Measurements from ENCODE around the gene BNIP3. TPM values are rescaled to one million over a fixed set of nuclear protein-coding genes. Genes with fewer than 3 reads are reported as not detected.
"Not testable (repeated sequence)": the region's sequence is repeated elsewhere in the genome, so short reads cannot be mapped to it uniquely, and the experiment has no call there.

The BNIP3 gene
- total RNA-seq, 2 experiments from 2014 or later, result 59.0 to 62.2 TPM

DNA sequence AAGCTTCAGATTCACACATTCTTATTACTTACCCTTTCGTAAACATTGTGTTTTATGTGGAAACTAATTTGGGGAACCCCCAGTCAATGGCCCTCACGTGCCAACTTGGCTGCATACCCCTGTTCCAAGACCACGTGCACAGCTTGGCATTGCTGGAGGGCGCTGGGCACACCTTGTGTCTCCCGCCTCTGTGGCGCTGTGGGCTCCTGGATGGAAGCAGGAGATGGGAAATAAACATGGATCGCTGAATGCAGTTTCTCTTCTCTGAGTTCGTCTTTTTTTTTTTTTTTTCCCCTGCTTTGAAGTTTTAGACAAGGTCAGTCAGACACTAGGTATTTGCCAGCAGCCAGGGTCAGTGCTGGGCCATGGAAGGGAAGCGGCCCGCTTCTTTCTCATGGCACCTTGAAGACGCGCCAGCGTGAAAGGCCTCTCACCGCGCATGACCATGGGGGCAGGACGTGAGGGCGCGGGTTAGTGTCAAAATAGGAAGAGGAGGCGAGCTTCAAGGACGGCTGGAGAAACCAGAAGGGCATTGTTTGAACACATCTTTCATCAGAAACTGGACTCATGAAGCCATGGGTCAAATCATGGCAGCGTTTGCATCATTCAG lies 27.3 kb downstream of the BNIP3 start:
- Mint-ChIP-seq H3K4me3 (no peak overlapping the region), H3K27me3 (no peaks in the 10 kb centered on the region), H3K36me3 (ENCODE audit: low read depth) (peaks cover 40% of the 10 kb centered on the region), H3K4me1 (no peaks in the 10 kb centered on the region), H3K27ac (no peak overlapping the region), H3K9me3 (no peaks in the 10 kb centered on the region)
- ChIA-PET POLR2A (no interaction called here), CTCF (no interaction called here)
- DNase-seq, result no peak

GRCh38 chr10:131949908-131950307 lies 31.8 kb downstream of the BNIP3 start:
- H3K9me3 Mint-ChIP-seq, H3K4me1 Mint-ChIP-seq, CTCF ChIA-PET, H3K27ac Mint-ChIP-seq, H3K4me3 Mint-ChIP-seq, H3K27me3 Mint-ChIP-seq, POLR2A ChIA-PET, DNase-seq: not testable (repeated sequence)
- H3K36me3 Mint-ChIP-seq (ENCODE audit: low read depth), result peaks cover 44% of the 10 kb centered on the region

- Mint-ChIP-seq H3K4me3 (no peak overlapping the region), H3K27ac (no peak overlapping the region), H3K27me3 (no peaks in the 10 kb centered on the region), H3K4me1 (no peaks in the 10 kb centered on the region), H3K36me3 (ENCODE audit: low read depth) (peaks cover 48% of the 10 kb centered on the region), H3K9me3 (no peaks in the 10 kb centered on the region)
- ChIA-PET CTCF (interaction anchor here (0.6 kb wide), 1 partner anchor 11 kb away, joined by 3 read pairs; no protein-coding TSS in a partner anchor), POLR2A (no interaction called here)
- DNase-seq, result no peak
These were observed 32.5 kb downstream of the BNIP3 start for GRCh38 chr10:131949041-131949862.

DNA sequence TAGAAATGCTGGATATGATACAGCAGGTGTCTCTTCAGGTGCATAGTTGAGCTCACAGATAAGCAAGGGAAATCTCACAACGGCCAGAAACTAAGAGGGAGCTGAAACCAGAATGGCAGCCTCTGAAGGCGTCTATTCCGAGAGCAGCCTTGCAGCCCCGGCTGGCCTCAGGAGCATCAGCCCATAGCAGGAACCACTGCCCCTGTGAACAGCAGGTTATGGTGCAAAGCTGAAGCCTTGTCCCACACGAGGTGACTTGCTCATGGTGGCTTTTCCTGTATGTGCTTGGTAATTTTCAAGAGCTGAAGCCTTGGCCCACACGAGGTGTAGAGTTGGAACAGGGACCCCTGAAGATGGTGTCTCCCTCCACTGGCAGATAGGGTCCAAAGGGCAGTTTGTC lies 33.2 kb downstream of the BNIP3 start:
- H3K9me3 Mint-ChIP-seq, result no peaks in the 10 kb centered on the region

DNA sequence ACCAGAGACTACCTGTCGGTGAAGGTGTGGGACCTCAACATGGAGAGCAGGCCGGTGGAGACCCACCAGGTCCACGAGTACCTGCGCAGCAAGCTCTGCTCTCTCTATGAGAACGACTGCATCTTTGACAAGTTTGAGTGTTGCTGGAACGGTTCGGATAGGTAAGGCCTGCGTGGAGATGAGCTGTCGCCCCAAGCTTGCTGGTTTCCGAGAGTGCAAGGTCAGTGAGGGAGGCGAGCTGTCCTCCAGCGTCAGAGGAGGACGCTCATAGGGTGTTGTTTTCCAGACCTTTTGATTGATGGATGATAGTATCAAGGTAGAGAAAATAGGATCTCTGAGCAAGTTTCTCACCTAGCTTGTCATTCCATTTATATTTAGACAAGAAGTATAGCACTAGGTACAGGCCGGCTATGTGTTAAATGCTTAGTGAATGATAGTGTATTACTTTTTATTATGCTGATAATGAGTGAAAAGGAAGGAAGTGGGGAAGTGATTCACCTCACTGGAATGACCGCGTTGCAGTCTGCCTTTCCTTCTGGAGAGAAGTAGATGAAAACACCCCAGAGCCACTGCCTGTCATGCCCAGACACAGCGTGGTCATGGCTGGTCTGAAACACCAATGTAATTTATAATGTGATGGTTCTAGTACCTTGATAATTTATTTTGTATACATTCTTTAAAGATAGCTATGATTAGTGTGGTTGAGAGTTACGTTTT lies 33.9 kb downstream of the BNIP3 start:
- ChIA-PET POLR2A (interaction anchor here (0.6 kb wide), 1 partner anchor 24 kb away, joined by 3 read pairs; no protein-coding TSS in a partner anchor), CTCF (no interaction called here)

More for the DNA sequence above, 33.2 kb downstream of the BNIP3 start:
- Mint-ChIP-seq H3K27ac (no peak overlapping the region), H3K4me1 (no peaks in the 10 kb centered on the region), H3K4me3 (no peak overlapping the region), H3K36me3 (ENCODE audit: low read depth) (peaks cover 54% of the 10 kb centered on the region), H3K27me3 (no peaks in the 10 kb centered on the region)
- ChIA-PET POLR2A (interaction anchor here (0.6 kb wide), 1 partner anchor 23 kb away, joined by 3 read pairs; no protein-coding TSS in a partner anchor), CTCF (interaction anchor here (0.6 kb wide), 1 partner anchor 12 kb away, joined by 3 read pairs; no protein-coding TSS in a partner anchor)
- no peak for DNase-seq

DNA sequence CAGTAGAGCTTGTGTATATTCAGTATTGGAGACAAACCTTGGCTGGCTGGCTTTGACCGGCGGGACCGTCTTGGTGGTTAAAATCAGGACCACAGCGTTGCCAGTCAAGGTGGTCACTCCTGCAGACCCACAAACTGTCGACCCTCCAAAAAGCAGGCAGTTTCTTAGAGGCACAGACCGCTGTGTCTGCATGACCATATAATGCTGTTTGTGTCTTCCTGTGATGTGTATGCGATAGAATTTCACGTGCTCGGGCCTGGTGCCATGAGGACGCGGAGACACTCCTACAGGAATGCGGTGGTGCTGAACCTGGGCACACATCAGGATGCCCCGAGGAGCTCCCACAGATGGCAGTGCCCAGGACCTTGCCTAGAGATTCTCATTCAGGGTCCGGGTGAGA lies 34.8 kb downstream of the BNIP3 start:
- Mint-ChIP-seq H3K4me1 (no peaks in the 10 kb centered on the region), H3K4me3 (no peak overlapping the region), H3K36me3 (ENCODE audit: low read depth) (peaks cover 59% of the 10 kb centered on the region), H3K9me3 (no peaks in the 10 kb centered on the region), H3K27ac (no peak overlapping the region), H3K27me3 (no peaks in the 10 kb centered on the region)
- ChIA-PET CTCF (interaction anchor here (1.3 kb wide), 1 partner anchor 47 kb away, joined by 3 read pairs; no protein-coding TSS in a partner anchor), POLR2A (no interaction called here)
- DNase-seq, result no peak

More for the DNA sequence above, 33.9 kb downstream of the BNIP3 start:
- Mint-ChIP-seq H3K4me1 (no peaks in the 10 kb centered on the region), H3K36me3 (ENCODE audit: low read depth) (peaks cover 60% of the 10 kb centered on the region), H3K4me3 (no peak overlapping the region), H3K27me3 (no peaks in the 10 kb centered on the region), H3K27ac (no peak overlapping the region), H3K9me3 (no peaks in the 10 kb centered on the region)
- no peak for DNase-seq

DNA sequence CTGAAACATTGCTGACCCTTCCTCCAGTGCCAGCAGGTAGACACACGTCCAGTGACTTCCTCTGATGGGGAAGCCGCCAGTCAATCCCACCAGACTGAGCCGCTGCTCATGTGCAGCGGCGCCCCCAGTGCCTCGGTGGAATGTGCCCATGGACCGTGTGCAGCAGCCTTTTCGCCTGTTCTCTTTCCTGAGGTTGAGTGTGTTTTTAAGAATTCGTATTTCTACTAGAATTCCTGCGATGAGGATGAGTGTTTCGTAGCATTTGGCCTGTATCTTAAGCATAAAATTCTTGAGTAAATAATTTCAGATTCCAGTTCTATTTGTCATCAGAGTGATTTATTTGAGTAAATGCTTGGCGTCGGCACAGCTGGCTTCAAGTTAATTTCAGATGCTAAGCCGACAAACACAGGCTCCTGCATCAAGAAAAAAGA lies 35.4 kb downstream of the BNIP3 start:
- ChIA-PET POLR2A (no interaction called here), CTCF (interaction anchor here (0.9 to 1.3 kb wide), 2 partner anchors 42 to 46 kb away, joined by 3 read pairs; no protein-coding TSS in a partner anchor)
- H3K27me3 Mint-ChIP-seq, result no peaks in the 10 kb centered on the region
- H3K4me1 Mint-ChIP-seq, result no peaks in the 10 kb centered on the region
- no peak overlapping the region for H3K27ac Mint-ChIP-seq
- no peak for DNase-seq
- peaks cover 56% of the 10 kb centered on the region for H3K36me3 Mint-ChIP-seq (ENCODE audit: low read depth)
- H3K9me3 Mint-ChIP-seq, result no peaks in the 10 kb centered on the region
- no peak overlapping the region for H3K4me3 Mint-ChIP-seq

- CTCF ChIA-PET, result interaction anchor here (0.9 to 1.2 kb wide), 2 partner anchors 20 to 41 kb away, joined by 3 to 4 read pairs; no protein-coding TSS in a partner anchor
- DNase-seq, result no peak
- no peak overlapping the region for H3K4me3 Mint-ChIP-seq
- H3K9me3 Mint-ChIP-seq, result no peaks in the 10 kb centered on the region
- no peak overlapping the region for H3K27ac Mint-ChIP-seq
- peaks cover 58% of the 10 kb centered on the region for H3K36me3 Mint-ChIP-seq (ENCODE audit: low read depth)
- POLR2A ChIA-PET, result no interaction called here
- H3K4me1 Mint-ChIP-seq, result no peaks in the 10 kb centered on the region
- no peaks in the 10 kb centered on the region for H3K27me3 Mint-ChIP-seq
These were observed 36.6 kb downstream of the BNIP3 start for GRCh38 chr10:131944976-131945695.

GRCh38 chr10:131944412-131944811 lies 37.3 kb downstream of the BNIP3 start:
- CTCF ChIA-PET, result interaction anchor here (1.2 kb wide), 1 partner anchor 21 kb away, joined by 4 read pairs; no protein-coding TSS in a partner anchor

GRCh38 chr10:131943021-131943814 lies 38.5 kb downstream of the BNIP3 start:
- DNase-seq, result no peak
- H3K27ac Mint-ChIP-seq, result no peak overlapping the region
- no peaks in the 10 kb centered on the region for H3K27me3 Mint-ChIP-seq
- no peak overlapping the region for H3K4me3 Mint-ChIP-seq
- H3K9me3 Mint-ChIP-seq, result no peaks in the 10 kb centered on the region
- POLR2A ChIA-PET, result no interaction called here
- H3K36me3 Mint-ChIP-seq (ENCODE audit: low read depth), result peaks cover 57% of the 10 kb centered on the region
- CTCF ChIA-PET, result no interaction called here
- no peaks in the 10 kb centered on the region for H3K4me1 Mint-ChIP-seq

More at GRCh38 chr10:131944412-131944811, 37.3 kb downstream of the BNIP3 start:
- H3K36me3 Mint-ChIP-seq (ENCODE audit: low read depth), result peaks cover 57% of the 10 kb centered on the region
- H3K4me3 Mint-ChIP-seq, result no peak overlapping the region
- no peak for DNase-seq
- no peak overlapping the region for H3K27ac Mint-ChIP-seq
- no peaks in the 10 kb centered on the region for H3K27me3 Mint-ChIP-seq
- POLR2A ChIA-PET, result no interaction called here
- H3K4me1 Mint-ChIP-seq, result no peaks in the 10 kb centered on the region
- H3K9me3 Mint-ChIP-seq, result no peaks in the 10 kb centered on the region

GRCh38 chr10:131942455-131942854 lies 39.3 kb downstream of the BNIP3 start:
- no peak for DNase-seq
- H3K36me3 Mint-ChIP-seq (ENCODE audit: low read depth), result peaks cover 54% of the 10 kb centered on the region
- no peak overlapping the region for H3K27ac Mint-ChIP-seq
- CTCF ChIA-PET, result no interaction called here
- POLR2A ChIA-PET, result no interaction called here
- no peaks in the 10 kb centered on the region for H3K4me1 Mint-ChIP-seq
- no peaks in the 10 kb centered on the region for H3K9me3 Mint-ChIP-seq
- H3K27me3 Mint-ChIP-seq, result no peaks in the 10 kb centered on the region
- no peak overlapping the region for H3K4me3 Mint-ChIP-seq

- POLR2A ChIA-PET, result no interaction called here
- Mint-ChIP-seq H3K4me1 (peaks cover 14% of the 10 kb centered on the region), H3K4me3 (no peak overlapping the region), H3K36me3 (ENCODE audit: low read depth) (peaks cover 35% of the 10 kb centered on the region), H3K9me3 (no peaks in the 10 kb centered on the region), H3K27me3 (no peaks in the 10 kb centered on the region), H3K27ac (no peak overlapping the region)
- DNase-seq, result no peak
- CTCF ChIA-PET, result no interaction called here
These were observed 43.0 kb downstream of the BNIP3 start for GRCh38 chr10:131938681-131939080.
